Stimulated activated CD4-positive, alpha-beta T cell treated with anti-CD3 and anti-CD28 coated beads, TNF-alpha, amount 100 ng/mL, for 1 hour (primary cell): Measurements from ENCODE around the gene PDIA2.

ENCODE experiments used
- DNase-seq, 3 donors: peaks; one replicate each; pipeline ENCODE4 v3.0.0-alpha.2; 2020; ENCODE audit warnings: low read depth in 3 of 3, low spot score in 1 of 3

PDIA2 gene

DNA sequence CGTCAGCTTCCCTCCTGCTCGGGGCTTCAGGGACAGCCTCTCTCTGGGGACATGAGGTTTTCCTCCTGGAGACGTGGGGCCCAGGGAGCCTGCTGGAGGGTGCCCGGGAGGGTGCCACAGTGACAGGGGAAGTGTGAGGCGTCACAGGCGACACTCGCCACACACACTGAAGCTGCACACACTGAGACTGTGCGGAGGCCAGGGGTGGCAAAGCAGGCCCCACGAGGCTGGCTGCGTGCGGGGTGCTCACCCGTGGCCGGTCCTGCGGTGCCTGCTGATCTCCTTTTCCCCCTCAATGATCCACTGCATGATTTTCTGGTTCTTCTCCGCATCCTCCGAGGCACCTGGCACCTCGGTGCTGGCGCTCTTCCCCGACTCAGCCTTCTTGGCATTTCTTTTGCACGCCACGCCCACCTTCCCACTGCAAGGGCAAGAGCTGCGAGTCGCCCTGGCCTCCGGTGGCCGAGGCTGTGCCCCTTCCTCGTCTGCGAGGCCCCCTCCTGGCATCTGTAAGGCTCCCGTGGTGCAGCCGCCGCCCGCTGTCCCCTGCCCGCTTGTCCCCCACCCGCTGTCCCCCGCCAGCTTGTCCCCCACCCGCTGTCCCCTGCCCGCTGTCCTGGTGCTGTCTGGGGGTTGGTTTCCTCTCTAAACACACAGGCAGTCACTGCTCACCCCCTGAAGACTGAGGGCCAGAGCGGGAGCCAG lies 14.0 kb downstream of the PDIA2 start:
- no peak for DNase-seq

GRCh38 chr16:297832-298231 lies 14.9 kb downstream of the PDIA2 start:
- no peak for DNase-seq

DNA sequence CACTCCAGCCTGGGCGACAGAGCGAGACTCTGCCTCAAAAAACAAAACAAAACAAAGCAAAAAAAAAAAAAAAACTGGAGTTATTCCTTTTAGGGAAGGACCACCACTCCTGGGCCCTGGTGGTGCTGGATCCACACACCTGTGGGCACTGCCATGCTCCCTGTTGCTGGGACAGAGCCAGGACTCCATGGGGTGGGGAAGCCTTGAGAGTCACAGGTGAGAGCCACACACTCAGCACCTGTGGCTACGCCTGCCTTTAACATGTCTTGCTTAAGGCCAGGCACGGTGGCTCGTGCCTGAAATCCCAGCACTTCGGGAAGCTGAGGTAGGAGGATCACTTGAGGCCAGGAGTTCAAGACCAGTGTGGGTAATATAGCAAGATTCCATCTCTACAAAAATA lies 18.3 kb downstream of the PDIA2 start:
- no peak for DNase-seq

- DNase-seq: no peak
Observed at GRCh38 chr16:301950-302349, 19.0 kb downstream of the PDIA2 start.

DNA sequence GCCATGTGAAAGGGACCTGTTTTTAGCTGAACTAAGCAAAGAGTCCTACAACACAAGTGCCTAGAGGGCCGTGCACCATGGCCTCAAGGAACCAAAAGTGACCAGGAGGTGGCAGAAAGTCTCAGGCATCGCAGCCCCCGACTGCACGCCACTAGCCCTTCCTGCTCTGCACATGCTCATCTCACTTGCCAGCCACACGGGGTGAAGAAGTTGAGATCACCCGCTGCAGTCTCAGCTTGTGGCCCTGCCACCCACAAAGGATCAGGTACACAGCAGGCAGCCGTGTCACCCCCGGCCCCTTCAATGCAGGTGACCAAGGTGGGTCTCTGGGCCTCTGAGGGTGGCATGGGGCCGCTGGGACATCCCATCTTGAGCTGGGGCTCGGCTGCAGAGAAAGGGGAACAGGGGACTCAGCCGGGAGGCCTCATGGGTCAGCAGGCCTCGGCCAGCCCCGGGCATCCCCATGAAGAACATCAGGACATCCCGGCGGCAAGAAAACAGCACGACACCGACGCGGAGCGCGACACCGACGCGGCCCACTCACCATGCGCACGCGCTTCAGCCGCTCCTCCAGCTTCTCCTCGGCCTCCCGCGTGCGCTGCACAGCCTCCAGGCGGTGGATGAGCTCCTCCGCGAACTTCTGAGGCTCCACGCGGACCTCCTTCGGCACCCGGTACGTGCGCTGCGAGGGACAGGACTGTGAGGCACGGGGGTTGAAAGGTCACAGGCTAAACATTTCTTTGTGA lies 21.0 kb downstream of the PDIA2 start:
- no peak for DNase-seq

DNA sequence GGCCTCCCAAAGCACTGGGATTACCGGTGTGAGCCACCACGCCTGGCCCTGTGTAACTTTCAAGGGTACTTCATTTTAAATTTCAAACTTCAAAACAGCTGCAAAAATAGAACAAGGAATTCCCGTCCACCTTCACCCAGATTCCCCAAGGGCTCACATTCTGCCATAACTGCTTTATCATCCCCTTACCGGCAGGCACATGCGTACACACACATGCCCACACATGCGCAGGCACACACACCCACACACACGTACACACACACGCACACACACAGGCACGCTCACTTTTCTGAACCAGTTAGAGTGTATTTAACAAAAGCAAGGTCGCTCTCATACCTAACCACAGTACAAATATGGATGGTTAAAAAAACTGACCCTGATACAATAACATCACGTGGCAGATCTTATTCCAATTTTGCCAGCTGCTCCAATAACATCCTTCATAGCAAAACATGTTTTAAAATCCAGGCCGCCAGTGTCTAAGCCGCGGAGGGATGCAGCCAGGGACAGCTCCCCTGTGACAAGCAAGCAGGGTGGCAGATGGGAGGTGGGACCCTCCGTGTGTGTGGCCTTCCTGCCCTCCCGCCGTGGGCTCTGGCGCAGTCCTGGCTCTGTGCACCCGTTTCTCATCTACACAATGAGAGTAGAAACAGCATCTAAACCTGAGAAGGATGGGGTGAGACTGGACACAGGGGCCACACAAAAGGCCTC lies 23.1 kb downstream of the PDIA2 start:
- no peak for DNase-seq

- DNase-seq: no peak
Observed at GRCh38 chr16:306911-307370, 24.0 kb downstream of the PDIA2 start.

DNA sequence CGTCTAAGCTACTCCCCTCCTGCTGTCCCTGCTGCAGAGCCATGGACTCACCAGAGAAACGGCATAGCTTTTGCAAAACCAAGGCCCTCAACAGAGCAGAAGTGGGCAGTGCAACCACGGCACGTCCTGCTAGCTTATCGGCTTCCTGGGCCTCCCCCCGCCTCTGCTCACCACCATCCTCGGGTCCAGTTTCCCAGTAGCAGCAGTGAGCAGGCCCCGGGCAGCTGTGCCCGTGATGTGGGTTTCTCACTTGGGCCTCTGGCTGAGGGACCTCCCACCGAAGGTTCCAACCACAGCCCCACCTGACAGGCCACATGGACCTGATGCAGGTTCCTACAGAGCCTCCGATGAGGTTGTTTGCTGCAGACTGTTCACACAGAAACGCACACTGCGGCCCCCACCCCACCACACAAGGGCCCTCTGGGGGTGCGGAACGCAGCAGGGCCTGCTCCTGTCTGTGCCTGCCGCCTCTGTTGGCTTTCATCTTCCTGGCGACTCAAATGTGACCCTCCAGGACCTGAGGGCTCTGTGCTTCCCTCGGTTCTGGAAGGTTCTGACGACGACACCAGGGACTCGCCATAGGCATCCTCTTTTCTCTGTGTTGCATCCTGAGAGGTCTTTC lies 24.8 kb downstream of the PDIA2 start:
- no peak for DNase-seq

DNA sequence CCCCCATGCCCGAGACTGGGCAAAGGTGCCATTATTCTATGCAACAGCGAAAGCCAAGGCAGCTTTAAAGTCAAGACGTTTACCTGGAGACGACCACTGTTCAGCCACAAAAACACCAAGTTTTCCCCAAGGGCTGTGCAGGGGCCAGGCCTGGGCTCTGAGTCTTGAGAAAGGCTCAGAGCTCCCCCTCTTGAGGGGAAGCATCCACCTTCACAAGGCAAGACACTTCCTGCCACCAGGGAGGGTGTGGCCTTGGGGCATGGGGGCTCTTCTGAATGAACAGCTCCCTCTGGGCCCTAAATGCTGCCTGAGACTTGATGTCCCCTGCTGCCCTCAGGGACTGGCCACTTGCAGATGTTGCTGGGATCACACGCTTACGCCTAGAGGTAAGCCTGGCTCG lies 26.5 kb downstream of the PDIA2 start:
- no peak for DNase-seq

DNA sequence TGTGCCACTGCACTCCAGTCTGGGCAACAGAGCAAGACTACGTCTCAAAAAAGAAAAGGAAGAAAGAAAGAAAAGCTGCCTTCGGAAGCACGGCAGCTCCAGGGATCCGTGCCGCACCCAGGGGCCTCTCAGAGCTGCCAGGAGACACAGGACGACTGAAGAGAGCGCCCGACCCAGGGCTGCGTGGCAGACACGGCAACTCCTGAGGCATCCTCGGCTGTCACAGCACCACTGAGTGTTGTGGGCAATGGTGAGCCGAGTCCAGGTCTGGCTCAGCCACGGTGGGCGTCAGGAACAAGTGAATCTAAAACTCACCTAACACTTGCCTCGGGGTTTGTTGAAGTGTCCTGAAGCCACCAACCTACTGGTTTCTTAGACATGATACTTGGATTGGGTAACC lies 28.8 kb downstream of the PDIA2 start:
- DNase-seq: no peak

DNA sequence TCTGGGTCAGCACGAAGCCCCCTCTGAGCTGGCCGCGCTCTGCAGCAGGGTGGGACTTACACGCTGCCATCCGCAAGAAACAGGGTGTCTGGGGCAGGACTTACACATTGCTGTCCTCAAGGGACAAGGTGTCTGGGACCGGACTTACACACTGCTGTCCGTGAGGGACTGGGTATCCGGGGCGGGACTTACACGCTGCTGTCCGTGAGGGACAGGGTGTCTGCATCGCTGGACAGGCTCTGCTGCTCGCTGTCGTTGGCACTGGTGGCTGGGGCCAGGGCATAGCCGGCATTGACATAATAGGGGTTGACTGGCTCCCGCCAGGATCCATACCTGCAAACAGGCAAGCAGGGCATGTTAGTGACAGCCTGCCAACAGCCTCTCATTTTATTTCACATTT lies 31.4 kb downstream of the PDIA2 start:
- DNase-seq: no peak

DNA sequence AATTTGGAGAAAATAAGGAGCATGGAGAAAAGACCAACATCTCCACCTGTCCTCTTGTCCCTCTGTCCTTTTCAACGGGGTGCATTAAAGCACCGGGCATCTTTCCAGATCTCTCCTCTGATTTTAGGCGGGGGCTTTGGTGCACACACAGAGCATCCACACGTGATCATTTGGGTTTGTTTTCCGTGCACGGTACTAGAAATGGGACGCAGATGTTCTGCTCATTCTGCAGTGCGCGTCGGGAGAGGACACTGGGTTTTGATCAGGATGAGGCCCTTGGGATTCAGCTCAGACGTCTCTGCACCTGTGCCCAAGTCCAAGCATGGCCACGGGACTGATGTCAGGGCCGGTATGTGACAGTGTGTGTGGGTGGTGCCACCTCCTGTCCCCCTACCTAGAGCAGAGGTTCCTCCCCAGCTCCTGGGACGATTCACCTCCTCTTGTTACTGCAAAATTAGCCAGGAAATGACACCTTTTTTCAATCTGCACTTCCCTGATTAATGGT lies 31.9 kb downstream of the PDIA2 start:
- no peak for DNase-seq

DNA sequence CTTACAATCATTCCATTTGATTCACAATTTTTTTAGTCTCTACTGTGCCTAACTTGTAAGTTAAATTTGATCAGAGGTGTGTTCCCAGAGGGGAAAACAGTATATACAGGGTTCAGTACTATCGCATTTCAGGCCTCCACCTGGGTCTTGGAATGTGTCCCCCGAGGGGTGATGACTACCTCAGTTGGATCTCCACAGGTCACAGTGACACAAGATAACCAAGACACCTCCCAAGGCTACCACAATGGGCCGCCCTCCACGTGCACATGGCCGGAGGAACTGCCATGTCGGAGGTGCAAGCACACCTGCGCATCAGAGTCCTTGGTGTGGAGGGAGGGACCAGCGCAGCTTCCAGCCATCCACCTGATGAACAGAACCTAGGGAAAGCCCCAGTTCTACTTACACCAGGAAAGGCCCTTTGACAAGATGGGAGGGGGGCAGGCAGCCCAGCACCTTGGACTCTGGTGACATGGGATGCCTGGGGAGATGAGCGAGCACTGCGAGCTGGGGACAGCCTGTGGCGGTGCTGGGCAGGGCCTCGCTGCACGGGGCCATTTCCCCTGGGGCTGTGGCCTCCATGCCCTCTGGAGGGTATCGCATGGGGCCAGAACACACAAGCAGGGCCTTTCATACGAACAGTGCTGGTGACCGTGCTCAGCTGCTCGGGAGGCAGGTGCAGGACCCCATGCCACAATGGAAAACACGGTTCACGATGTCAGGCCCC lies 33.9 kb downstream of the PDIA2 start:
- no peak for DNase-seq

GRCh38 chr16:317583-317982 lies 34.6 kb downstream of the PDIA2 start:
- DNase-seq: no peak

DNA sequence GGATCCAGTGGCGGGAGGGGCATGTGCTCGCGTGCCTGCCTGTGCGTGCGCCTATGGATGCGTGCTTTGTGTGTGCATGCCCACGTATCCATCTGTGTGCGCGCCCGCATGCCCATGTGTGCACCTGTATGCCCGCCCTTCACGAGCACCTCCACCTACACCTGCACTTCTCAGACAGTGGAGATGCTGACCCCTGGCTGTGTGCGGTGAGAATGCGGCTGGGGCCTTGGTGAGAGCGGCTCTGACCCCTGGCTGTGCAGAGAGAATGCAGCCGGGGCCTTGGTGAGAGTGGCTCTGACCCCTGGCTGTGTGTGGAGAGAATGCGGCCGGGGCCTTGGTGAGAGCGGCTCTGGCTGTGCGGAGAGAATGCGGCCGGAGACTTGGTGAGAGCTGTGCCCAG lies 35.7 kb downstream of the PDIA2 start:
- no peak for DNase-seq

DNA sequence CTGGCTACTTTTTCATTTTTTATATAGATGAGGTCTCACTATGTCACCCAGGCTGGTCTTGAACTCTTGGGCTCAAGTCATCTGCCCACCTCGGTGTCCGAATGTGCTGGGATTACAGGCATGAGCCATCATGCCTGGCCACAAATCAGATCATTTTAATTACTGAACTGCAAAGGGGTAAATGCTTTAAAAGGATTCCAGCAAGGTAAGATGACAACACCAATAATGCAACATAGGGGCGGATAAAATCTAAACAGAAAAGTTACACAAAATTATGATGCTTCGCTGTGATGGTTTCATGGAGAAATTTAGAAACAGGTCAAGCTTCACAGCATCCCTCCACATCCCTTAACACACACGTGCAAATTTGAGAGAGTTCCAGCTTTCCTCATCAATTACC lies 37.2 kb downstream of the PDIA2 start:
- DNase-seq: no peak

DNA sequence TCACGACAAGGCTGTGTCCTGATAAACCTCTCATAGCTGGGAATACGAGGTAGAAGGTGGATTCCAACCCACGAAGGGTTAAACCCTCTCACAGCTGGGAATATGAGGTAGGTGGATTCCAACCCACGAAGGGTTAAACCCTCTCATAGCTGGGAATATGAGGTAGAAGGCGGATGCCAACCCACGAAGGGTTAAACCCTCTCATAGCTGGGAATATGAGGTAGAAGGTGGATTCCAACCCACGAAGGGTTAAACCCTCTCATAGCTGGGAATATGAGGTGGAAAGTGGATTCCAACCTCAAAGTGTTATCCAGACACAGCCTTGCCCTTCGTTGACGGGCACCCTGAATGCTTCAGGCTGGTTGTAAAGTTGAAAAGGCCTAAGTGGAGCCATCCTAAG lies 38.6 kb downstream of the PDIA2 start:
- no peak for DNase-seq

- DNase-seq: no peak
Observed at GRCh38 chr16:322476-323143, 39.6 kb downstream of the PDIA2 start.

- DNase-seq: no peak
Observed at GRCh38 chr16:324201-324450, 41.2 kb downstream of the PDIA2 start.

GRCh38 chr16:324451-325334 lies 41.7 kb downstream of the PDIA2 start:
- peak; percentile 18 to 43 (median 23) for DNase-seq
